Mesodermal cell (in vitro differentiated cells): ENCODE results near the gene DBH.

Experiments used
- H3K27ac ChIP-seq: 2 replicates; pipeline ENCODE4 v1.7.0; 2013; ENCODE audit warnings: mild to moderate bottlenecking, low read depth, low read length, moderate library complexity; ENCODE audit not compliant: severe bottlenecking
- H3K36me3 ChIP-seq: 2 replicates; pipeline ENCODE4 v1.7.1; 2013; ENCODE audit warnings: mild to moderate bottlenecking, low read length, moderate library complexity; ENCODE audit not compliant: control insufficient read depth, insufficient read depth
- H3K4me1 ChIP-seq: one replicate; pipeline ENCODE4 v1.7.1; 2013; ENCODE audit warnings: mild to moderate bottlenecking, low read length; ENCODE audit not compliant: insufficient read depth, control insufficient read depth, poor library complexity, severe bottlenecking
- H3K4me3 ChIP-seq: 2 replicates; pipeline ENCODE4 v1.7.0; 2013; ENCODE audit warnings: low read length, control low read depth, mild to moderate bottlenecking; ENCODE audit not compliant: insufficient read depth, poor library complexity, severe bottlenecking; ENCODE audit errors: extremely low read depth
- H3K9me3 ChIP-seq: 2 replicates; pipeline ENCODE4 v1.7.1; 2013; ENCODE audit warnings: mild to moderate bottlenecking, low read length, moderate library complexity; ENCODE audit not compliant: control insufficient read depth
- WGBS, 2 experiments: methylation state at CpG; one replicate each; pipeline ENCODE4 v1.1.5; 2013; ENCODE audit warnings: missing lambda C conversion rate in 2 of 2; ENCODE audit not compliant: insufficient coverage in 2 of 2; 5-methylcytosine and 5-hydroxymethylcytosine counted together

Gene DBH

DNA sequence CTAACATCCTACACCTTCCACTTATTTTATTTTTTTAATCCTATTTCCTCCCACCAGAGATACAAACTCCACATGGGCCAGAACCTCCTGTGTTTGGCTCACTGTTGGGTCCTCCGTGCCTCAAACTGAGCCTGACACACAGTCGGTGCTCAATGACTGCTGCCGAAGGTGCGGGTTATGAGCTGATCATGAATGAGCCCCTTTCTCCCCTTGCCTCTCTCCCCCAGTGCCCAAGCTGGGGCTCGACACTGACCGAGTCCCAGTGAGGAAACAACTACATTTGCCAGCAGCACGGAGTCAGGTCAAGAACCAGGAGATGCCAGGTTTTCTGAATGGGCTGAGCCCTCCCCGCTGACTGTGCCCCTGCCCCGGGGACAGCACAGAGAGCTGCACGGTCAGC, 57.0 kb downstream of the DBH start:
- Histone ChIP-seq H3K27ac (no peak overlapping the region), H3K4me1 (peaks cover 42% of the 10 kb centered on the region), H3K36me3 (no peaks in the 10 kb centered on the region), H3K4me3 (no peak overlapping the region), H3K9me3 (no peaks in the 10 kb centered on the region)
- 96% methylated on average over 10 of the region's 10 CpGs for WGBS, 2 experiments

DNA sequence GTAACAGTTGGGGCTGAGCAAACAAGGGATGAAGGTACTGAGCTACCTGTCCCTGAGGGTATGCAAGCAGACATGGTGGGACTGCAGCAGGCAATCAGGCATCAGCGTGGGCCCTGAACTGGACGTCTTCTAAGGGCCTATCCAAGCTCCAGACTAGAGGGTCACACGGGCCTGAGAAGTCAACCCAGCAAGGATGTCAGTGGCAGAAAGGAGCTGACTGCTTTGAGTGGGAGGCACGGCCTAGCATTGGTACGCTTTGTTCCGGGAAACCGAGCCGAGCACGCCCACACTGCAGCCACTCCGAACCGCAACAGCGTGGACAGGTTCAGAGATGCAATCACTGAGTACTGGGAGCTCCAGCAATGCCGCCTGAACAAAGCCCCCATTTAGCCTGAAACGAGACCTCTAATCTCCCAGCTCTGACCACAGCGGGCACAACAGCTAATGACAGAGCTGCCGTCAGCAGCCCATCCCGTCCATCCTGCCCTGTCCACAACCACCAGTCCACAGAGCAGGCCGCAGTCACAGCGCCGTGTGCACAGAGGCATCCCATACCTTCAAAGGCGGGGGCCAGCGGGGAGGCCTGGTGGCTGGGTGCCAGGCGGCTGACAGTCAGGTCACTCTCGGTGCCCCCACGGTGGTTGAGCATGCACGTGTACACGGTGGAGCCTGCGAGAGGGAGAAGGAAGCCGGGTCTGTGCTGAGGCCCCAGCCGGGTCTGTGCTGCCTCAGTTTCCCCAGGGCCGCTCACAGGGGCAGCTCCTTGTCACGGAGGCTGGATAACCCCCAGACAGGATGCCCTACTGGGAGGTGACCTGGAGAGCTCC, 57.8 kb downstream of the DBH start:
- H3K4me3 ChIP-seq = no peak overlapping the region
- H3K27ac ChIP-seq = no peak overlapping the region
- no peaks in the 10 kb centered on the region for H3K36me3 ChIP-seq
- H3K4me1 ChIP-seq = peaks cover 38% of the 10 kb centered on the region
- no peaks in the 10 kb centered on the region for H3K9me3 ChIP-seq
- WGBS, 2 experiments = 94 to 95% methylated on average over 29 to 32 of the region's 32 CpGs

DNA sequence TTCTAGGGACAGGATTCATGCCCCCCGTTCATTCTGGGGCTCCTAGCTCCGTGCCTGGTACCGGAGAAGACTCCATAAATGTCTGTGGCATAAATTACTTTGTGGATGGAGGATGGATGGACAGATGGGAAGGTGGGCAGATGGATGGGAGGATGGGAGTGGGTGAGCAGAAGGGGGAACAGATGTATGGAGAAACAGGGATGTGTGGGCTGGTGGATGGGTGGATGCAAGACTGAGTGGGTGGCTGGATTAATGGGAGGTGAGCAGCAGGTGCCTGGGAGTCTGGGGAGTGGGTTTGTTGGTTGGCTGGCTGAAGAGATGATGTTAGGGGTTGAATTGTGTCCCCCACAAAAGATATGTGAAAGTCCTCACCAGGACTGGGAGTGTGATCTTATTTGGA, 58.5 kb downstream of the DBH start:
- H3K27ac ChIP-seq = no peak overlapping the region
- no peaks in the 10 kb centered on the region for H3K36me3 ChIP-seq
- 83 to 100% methylated on average over 2 of the region's 3 CpGs for WGBS, 2 experiments
- no peaks in the 10 kb centered on the region for H3K9me3 ChIP-seq
- no peak overlapping the region for H3K4me3 ChIP-seq
- peaks cover 30% of the 10 kb centered on the region for H3K4me1 ChIP-seq

DNA sequence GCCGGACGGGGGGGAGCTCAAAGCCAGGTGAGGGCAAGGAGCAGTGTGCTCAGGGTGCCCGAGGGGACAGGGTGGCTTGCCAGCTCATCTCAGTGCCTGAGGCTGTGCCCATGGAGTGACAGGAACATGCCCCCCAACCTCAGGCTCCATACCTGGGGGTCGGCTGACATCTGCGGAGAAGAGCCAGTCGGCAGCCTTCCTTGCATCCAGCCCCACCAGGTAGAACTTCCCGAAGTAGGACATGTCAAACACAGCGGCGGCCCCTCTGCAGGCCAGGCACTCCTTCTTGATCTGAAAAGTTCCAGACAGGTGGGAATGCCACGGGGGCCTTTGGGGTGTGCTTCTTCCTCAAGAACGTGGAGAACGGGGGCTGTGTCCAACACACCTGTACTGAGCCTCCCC, 59.9 kb downstream of the DBH start:
- no peak overlapping the region for H3K4me3 ChIP-seq
- peaks cover 21% of the 10 kb centered on the region for H3K4me1 ChIP-seq
- H3K9me3 ChIP-seq = no peaks in the 10 kb centered on the region
- no peak overlapping the region for H3K27ac ChIP-seq
- no peaks in the 10 kb centered on the region for H3K36me3 ChIP-seq
- 85 to 90% methylated on average over 9 to 11 of the region's 12 CpGs for WGBS, 2 experiments

DNA sequence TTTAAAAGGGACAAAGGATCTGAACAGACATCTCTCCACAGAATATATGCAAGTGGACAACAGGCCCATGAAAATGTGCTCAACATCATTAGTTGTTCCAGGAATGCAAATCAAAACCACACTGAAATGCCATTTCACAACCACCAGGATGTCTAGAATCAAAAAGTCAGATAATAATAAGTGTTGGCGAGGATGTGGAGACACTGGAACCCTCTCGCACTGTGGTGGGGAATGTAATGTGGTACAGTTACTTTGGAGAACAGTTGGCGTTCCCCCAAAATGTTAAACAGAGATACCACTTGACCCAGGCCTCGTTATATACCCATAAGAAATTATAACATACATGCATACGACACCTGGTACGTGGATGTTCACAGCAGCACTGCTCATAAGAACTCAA, 63.4 kb downstream of the DBH start:
- H3K4me1 ChIP-seq = peaks cover 21% of the 10 kb centered on the region
- H3K4me3 ChIP-seq = no peak overlapping the region
- no peak overlapping the region for H3K27ac ChIP-seq
- no peaks in the 10 kb centered on the region for H3K9me3 ChIP-seq
- 97% methylated on average over 5 of the region's 6 CpGs; no CpG with 5 or more reads in 1 of the 2 experiments for WGBS, 2 experiments
- H3K36me3 ChIP-seq = no peaks in the 10 kb centered on the region

DNA sequence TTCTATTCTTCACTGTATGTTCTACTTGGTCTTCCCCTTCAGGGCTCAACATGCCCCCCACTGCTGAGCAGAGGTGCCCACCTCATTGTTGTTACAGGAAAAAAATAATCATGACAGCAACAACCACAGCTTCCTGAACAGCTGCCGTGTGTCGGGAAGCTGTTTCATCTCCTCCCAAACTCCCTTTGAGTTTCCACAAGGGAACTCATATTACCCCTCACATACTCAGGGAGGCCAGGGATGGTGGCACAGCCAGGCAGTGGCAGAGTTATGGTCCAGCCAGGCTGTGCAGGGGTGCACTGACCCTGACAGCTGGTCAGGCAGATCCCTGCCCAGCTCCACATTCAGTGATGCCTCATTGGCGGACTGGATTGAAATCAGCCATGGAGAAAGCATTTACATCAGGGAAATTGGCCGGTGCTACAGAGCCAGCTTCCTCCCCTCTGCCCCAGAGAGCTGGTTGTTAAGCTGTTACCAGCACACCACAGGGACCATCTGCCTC, 64.7 kb downstream of the DBH start:
- 88 to 100% methylated on average over 4 of the region's 4 CpGs for WGBS, 2 experiments
- no peak overlapping the region for H3K27ac ChIP-seq
- H3K36me3 ChIP-seq = no peaks in the 10 kb centered on the region
- H3K4me3 ChIP-seq = no peak overlapping the region
- peaks cover 21% of the 10 kb centered on the region for H3K4me1 ChIP-seq
- no peaks in the 10 kb centered on the region for H3K9me3 ChIP-seq

DNA sequence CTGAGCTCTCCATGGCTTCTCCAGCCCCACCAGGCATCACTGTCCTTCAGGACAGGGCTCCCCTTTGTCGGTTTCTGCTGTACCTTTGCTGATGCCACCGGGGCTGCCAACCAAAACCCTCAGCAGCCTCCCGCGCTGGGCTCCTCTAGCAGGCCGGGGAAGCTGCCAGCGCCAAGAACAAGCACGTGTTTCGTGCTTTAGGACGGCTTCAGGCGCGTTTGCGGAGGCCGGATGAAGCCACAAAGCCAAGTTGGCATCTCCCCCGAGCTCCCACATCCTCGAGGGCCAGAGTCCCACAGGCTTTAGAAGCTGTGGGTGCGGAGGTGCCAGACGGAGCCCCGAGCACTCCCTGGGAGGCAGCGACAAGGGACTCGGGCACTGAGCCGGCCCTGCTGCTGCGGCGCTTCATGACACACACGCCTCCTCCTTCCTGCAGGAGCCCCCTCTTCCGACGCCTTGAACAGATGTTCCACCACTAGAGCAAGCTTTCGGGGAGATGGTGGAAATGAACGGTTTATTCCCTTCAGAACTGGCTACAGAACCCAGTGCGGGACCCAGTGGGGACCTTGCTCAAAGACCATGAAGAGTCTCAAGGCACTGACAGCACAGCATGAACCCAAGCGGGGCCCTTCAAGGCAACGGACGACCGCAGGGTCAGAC, 65.3 kb downstream of the DBH start:
- Histone ChIP-seq H3K4me3 (no peak overlapping the region), H3K27ac (no peak overlapping the region), H3K4me1 (peaks cover 21% of the 10 kb centered on the region), H3K9me3 (no peaks in the 10 kb centered on the region), H3K36me3 (no peaks in the 10 kb centered on the region)
- WGBS, 2 experiments = 91 to 94% methylated on average over 31 to 33 of the region's 33 CpGs

DNA sequence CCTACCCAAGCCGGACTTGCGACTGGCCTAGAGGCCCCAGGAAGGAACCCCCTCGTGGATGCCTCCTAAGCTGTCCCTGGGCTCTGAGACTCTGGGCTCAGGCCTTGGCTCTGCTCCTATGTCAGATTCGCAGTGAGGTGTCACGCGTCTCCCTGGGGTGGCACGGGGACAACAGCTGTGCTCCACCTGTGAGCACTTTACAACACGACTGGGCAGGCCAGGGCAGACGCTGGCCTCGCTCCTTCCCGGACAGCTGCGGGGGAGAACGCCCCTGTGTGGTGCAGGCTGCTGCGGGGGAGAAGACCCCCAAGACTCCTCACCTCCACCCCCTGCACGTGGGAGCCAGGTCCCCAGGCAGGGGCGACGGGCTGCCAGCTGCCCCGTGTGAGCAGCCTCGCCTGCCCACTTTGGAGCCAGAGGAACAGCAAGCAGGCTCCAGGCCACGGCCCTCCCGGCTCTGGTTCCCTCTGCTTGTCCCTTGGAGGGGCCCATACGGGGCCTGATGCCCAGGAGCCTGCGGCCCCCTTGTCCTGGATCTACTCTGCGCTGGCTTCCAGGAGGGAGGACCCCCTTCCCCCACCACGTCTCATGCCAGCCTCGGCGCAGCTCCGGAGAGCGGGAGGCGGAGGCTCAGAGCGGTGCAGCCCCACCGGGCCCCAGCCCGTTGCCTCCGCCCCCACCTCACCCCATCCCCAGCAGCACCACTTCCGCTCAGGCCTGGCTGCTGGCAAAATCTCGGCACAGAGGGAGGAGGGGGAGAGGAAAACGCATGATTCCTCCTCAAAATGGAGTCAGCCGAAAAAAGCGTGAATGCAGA, 66.0 kb downstream of the DBH start:
- H3K4me1 ChIP-seq = peaks cover 21% of the 10 kb centered on the region
- no peak overlapping the region for H3K27ac ChIP-seq
- H3K9me3 ChIP-seq = no peaks in the 10 kb centered on the region
- WGBS, 2 experiments = 84 to 86% methylated on average over 24 to 25 of the region's 39 CpGs
- no peak overlapping the region for H3K4me3 ChIP-seq
- no peaks in the 10 kb centered on the region for H3K36me3 ChIP-seq

DNA sequence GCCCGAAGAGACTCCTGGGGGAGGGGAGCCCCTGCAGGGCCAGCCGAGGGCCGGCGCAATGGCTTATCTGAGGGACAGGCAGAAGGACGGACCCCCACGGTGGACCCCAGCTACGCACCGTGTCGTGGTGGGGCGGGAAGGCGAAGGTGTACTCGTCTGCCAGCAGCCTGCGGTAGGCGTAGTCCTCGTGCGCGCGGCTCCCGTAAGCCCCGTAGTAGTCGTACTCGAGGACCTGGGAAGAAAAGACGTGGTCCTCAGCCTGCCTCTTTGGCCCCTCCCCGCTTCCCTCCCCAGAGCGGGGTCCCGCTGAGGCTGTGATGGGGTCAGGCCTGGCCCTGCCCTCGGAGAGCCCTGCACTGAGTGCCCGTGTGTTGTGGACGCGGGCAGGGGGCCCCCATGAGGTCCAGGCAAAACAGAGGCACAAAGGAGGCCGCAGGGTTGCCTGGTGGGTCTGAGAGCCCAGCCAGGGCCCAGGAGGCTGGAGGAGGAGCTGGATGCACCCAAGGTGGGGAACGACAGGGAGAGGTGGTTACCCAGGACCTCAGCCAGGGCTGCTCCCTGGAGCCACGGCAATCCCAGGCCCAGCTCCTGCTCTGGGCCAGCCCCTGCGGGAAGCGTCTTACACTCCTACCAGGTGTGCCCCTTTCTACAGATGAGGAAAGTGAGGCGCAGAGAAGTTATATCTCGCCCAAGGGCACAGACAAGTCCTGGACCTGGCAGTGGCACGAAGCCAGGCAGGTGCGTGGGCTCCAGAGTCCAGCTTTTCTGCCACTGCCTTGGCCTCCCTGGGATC, 66.8 kb downstream of the DBH start:
- Histone ChIP-seq H3K4me1 (peaks cover 21% of the 10 kb centered on the region), H3K4me3 (no peak overlapping the region), H3K36me3 (no peaks in the 10 kb centered on the region), H3K27ac (no peak overlapping the region), H3K9me3 (no peaks in the 10 kb centered on the region)
- WGBS, 2 experiments = 80 to 85% methylated on average over 34 to 36 of the region's 39 CpGs
